ENCODE measurements around the gene SCTR.
A peak's percentile ranks its signal among the peaks of the same experiment; 100 is the strongest.
"Not testable (repeated sequence)": the region's sequence is repeated elsewhere in the genome, so short reads cannot be mapped to it uniquely, and the experiment has no call there.

SCTR gene

GRCh38 chr2:119426396-119426675, 97.9 kb downstream of the SCTR start:
- no peak for DNase-seq

- no peak for DNase-seq
Observed at GRCh38 chr2:119425620-119426395, 98.5 kb downstream of the SCTR start.

- no peak for DNase-seq
Observed at GRCh38 chr2:119425119-119425405, 99.2 kb downstream of the SCTR start.

GRCh38 chr2:119424284-119425118, 99.8 kb downstream of the SCTR start:
- no peak for DNase-seq

GRCh38 chr2:119423811-119424210, 100.5 kb downstream of the SCTR start:
- no peak for DNase-seq

- no peak for DNase-seq
Observed at GRCh38 chr2:119423108-119423444, 101.2 kb downstream of the SCTR start.

- no peak for DNase-seq
Observed at GRCh38 chr2:119422360-119423107, 101.7 kb downstream of the SCTR start.

GRCh38 chr2:119421741-119422140, 102.5 kb downstream of the SCTR start:
- DNase-seq, result no peak

GRCh38 chr2:119421304-119421703, 103.0 kb downstream of the SCTR start:
- DNase-seq, result no peak

GRCh38 chr2:119419803-119420508, 104.3 kb downstream of the SCTR start:
- no peak for DNase-seq

GRCh38 chr2:119419065-119419464, 105.2 kb downstream of the SCTR start:
- DNase-seq, result no peak

GRCh38 chr2:119417908-119418307, 106.4 kb downstream of the SCTR start:
- no peak for DNase-seq

- DNase-seq, result no peak
Observed at GRCh38 chr2:119416299-119416923, 107.9 kb downstream of the SCTR start.

- DNase-seq, result no peak
Observed at GRCh38 chr2:119415630-119416029, 108.7 kb downstream of the SCTR start.

- no peak for DNase-seq
Observed at GRCh38 chr2:119414894-119415293, 109.4 kb downstream of the SCTR start.

- DNase-seq, result no peak
Observed at GRCh38 chr2:119409506-119409905, 114.8 kb downstream of the SCTR start.

GRCh38 chr2:119408221-119408619, 116.1 kb downstream of the SCTR start:
- no peak for DNase-seq

GRCh38 chr2:119407430-119408220, 116.7 kb downstream of the SCTR start:
- DNase-seq, result peak; percentile 33 to 34

- no peak for DNase-seq
Observed at GRCh38 chr2:119405151-119405550, 119.1 kb downstream of the SCTR start.

GRCh38 chr2:119403618-119404017, 120.7 kb downstream of the SCTR start:
- DNase-seq, result not testable (repeated sequence)

- peak; percentile 56 to 60 for DNase-seq
Observed at GRCh38 chr2:119402645-119403560, 121.4 kb downstream of the SCTR start.
